NOMO-1 (cell line): Measurements from ENCODE around the gene CAMLG.
"Not testable (repeated sequence)": the region's sequence is repeated elsewhere in the genome, so short reads cannot be mapped to it uniquely, and the experiment has no call there.

ENCODE experiments used
- DNase-seq, 2 experiments: peaks; one replicate each; lab custom pipeline; 2025; ENCODE audit not compliant: unreplicated experiment in 2 of 2; lab: John Stamatoyannopoulos, UW

CAMLG gene

GRCh38 chr5:134738133-134738962 lies at the start of gene CAMLG:
TSS of gene CAMLG (plus strand) at chr5:134738548. CDS start at chr5:134738621, 73 bp downstream.
- peak; percentile 97 to 99 for DNase-seq

GRCh38 chr5:134690144-134690543 lies 48.2 kb upstream of the CAMLG start:
- not testable (repeated sequence) for DNase-seq

GRCh38 chr5:134692722-134693121 lies 45.6 kb upstream of the CAMLG start:
- DNase-seq, result no peak

GRCh38 chr5:134708301-134708700 lies 30.0 kb upstream of the CAMLG start:
- DNase-seq, result no peak

- no peak for DNase-seq
These were observed 24.2 kb upstream of the CAMLG start for GRCh38 chr5:134714120-134714519.

GRCh38 chr5:134714541-134714940 lies 23.8 kb upstream of the CAMLG start:
- no peak for DNase-seq

GRCh38 chr5:134715466-134715865 lies 22.9 kb upstream of the CAMLG start:
- DNase-seq, result not testable (repeated sequence)

- no peak for DNase-seq
These were observed 13.5 kb upstream of the CAMLG start for GRCh38 chr5:134724872-134725271.

- peak in 1 of 2 experiments; percentile 59 for DNase-seq
These were observed 5.5 kb upstream of the CAMLG start for GRCh38 chr5:134732819-134733218.

- peak in 1 of 2 experiments; percentile 23 for DNase-seq
These were observed 3.1 kb upstream of the CAMLG start for GRCh38 chr5:134735243-134735642.

- peak in 1 of 2 experiments; percentile 40 for DNase-seq
These were observed 2.1 kb upstream of the CAMLG start for GRCh38 chr5:134736173-134736812.

- peak; percentile 61 to 65 for DNase-seq
These were observed 764 bp downstream of the CAMLG start for GRCh38 chr5:134738963-134739661.

GRCh38 chr5:134741052-134741451 lies 2.7 kb downstream of the CAMLG start:
- DNase-seq, result no peak

- no peak for DNase-seq
These were observed 3.8 kb downstream of the CAMLG start for GRCh38 chr5:134742134-134742533.

- DNase-seq, result no peak
These were observed 11.1 kb downstream of the CAMLG start for GRCh38 chr5:134749415-134749814.

GRCh38 chr5:134758176-134758503 lies 19.8 kb downstream of the CAMLG start:
- DNase-seq, result no peak

GRCh38 chr5:134758504-134759341 lies 20.4 kb downstream of the CAMLG start, which contains the start of gene DDX46:
TSS of gene DDX46 (plus strand) at chr5:134758779. CDS start at chr5:134758939, 160 bp downstream.
- peak; percentile 94 to 96 for DNase-seq

- not testable (repeated sequence) for DNase-seq
These were observed 29.4 kb downstream of the CAMLG start for GRCh38 chr5:134767528-134768291.

- DNase-seq, result no peak
These were observed 30.9 kb downstream of the CAMLG start for GRCh38 chr5:134769206-134769605.
